Neural crest cell (in vitro differentiated cells): Measurements from ENCODE around the gene DCUN1D5. TPM values are rescaled to one million over a fixed set of nuclear protein-coding genes. Genes with fewer than 3 reads are reported as not detected.

Experiments
- DNase-seq: peaks from one replicate; pipeline ENCODE4 v3.0.0; 2021; ENCODE audit warnings: low read depth, mixed read lengths, low spot score
- H3K27ac Mint-ChIP-seq: one replicate; pipeline ENCODE4 v1.8.0; 2021; ENCODE audit warnings: mild to moderate bottlenecking, mixed read lengths; ENCODE audit not compliant: unreplicated experiment
- H3K27me3 Mint-ChIP-seq: 2 replicates; pipeline ENCODE4 v1.8.0; 2021; ENCODE audit warnings: low read depth, mild to moderate bottlenecking, mixed read lengths
- H3K36me3 Mint-ChIP-seq: 2 replicates; pipeline ENCODE4 v1.8.0; 2021; ENCODE audit warnings: low read depth, mild to moderate bottlenecking, mixed read lengths
- H3K4me1 Mint-ChIP-seq: 2 replicates; pipeline ENCODE4 v1.8.0; 2021; ENCODE audit warnings: mixed read lengths
- H3K4me3 Mint-ChIP-seq: one replicate; pipeline ENCODE4 v1.8.0; 2021; ENCODE audit warnings: mild to moderate bottlenecking, mixed read lengths
- H3K9me3 Mint-ChIP-seq: 2 replicates; pipeline ENCODE4 v1.8.0; 2021; ENCODE audit warnings: mixed read lengths
- total RNA-seq: library from RNA; stranded (reverse); gene quantifications from 2 replicates; pipeline ENCODE4 v1.2.1, GENCODE V29; 2021
- TF ChIP-seq, protein P1 (sequence below): fragments of 200-600 bp; sonication (generic); conservative IDR thresholded peaks from 2 replicates; pipeline ENCODE4 v1.5.0; 2021; ENCODE audit warnings: antibody characterized with exemption, mild to moderate bottlenecking

DCUN1D5 gene
- total RNA-seq, 1 donor from 2014 or later = 39.1 TPM

DNA sequence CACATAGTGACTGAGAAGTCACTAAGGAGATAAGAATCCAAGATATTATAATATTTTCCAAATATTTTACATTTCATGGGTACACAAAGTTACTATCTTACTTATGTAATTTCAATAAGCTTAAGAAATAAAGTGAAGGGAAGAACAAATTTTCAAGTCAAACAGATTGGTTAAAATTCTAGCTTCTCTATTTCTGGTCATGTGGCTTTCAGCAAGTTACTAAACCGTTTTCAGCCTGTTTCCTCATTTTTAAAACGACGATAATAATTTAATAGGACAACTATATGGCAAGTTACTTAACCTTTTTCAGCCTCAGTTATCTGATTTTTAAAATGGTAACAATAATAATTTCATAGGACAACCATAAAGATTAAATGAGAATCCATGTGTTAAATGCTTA, 15.6 kb downstream of the DCUN1D5 start:
- no peaks in the 10 kb centered on the region for H3K9me3 Mint-ChIP-seq
- no peak overlapping the region for H3K27ac Mint-ChIP-seq
- peaks cover 34% of the 10 kb centered on the region for H3K36me3 Mint-ChIP-seq
- TF ChIP-seq, protein P1, sequence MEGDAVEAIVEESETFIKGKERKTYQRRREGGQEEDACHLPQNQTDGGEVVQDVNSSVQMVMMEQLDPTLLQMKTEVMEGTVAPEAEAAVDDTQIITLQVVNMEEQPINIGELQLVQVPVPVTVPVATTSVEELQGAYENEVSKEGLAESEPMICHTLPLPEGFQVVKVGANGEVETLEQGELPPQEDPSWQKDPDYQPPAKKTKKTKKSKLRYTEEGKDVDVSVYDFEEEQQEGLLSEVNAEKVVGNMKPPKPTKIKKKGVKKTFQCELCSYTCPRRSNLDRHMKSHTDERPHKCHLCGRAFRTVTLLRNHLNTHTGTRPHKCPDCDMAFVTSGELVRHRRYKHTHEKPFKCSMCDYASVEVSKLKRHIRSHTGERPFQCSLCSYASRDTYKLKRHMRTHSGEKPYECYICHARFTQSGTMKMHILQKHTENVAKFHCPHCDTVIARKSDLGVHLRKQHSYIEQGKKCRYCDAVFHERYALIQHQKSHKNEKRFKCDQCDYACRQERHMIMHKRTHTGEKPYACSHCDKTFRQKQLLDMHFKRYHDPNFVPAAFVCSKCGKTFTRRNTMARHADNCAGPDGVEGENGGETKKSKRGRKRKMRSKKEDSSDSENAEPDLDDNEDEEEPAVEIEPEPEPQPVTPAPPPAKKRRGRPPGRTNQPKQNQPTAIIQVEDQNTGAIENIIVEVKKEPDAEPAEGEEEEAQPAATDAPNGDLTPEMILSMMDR = no peak
- no peaks in the 10 kb centered on the region for H3K27me3 Mint-ChIP-seq
- no peak overlapping the region for H3K4me3 Mint-ChIP-seq
- no peak for DNase-seq
- no peaks in the 10 kb centered on the region for H3K4me1 Mint-ChIP-seq

DNA sequence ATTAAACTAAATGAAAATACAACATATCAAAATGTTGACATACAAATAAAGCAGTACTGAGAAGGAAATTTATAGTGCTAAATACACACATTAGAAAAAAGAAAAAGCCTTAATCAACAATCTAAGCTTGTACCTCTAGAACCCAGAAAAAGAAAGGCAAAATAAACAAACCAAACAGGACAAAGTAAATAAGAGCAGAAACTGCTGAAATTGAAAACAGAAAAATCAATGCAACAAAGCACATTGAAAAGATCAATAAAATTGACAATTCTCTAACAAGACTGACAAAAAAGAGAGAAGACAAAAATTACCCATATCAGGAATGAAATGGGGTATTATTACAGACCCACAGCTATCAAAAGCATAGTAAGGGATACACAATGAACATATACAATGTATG, 21.0 kb downstream of the DCUN1D5 start:
- TF ChIP-seq, protein P1 = no peak
- H3K9me3 Mint-ChIP-seq = no peaks in the 10 kb centered on the region
- no peak overlapping the region for H3K27ac Mint-ChIP-seq
- peaks cover 31% of the 10 kb centered on the region for H3K36me3 Mint-ChIP-seq
- DNase-seq = no peak
- no peaks in the 10 kb centered on the region for H3K27me3 Mint-ChIP-seq
- H3K4me1 Mint-ChIP-seq = peaks cover 5% of the 10 kb centered on the region
- H3K4me3 Mint-ChIP-seq = no peak overlapping the region

DNA sequence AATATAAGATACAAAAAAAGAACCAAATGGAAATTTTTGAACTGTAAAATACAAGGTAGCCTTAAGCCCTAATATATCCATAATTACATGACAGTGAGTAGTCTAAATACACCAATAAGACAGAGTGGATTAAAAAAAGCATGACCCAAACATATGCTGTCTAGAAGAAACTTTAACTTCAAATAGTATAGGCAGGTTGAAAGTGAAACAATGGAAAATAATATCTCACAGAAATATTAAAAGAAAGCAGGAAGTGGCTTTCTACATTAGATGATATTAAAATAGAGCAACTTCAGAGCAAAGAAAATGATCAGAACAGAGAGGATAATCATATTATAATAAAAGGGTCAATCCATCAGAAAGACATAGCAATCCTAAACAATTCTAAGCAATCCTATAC, 21.8 kb downstream of the DCUN1D5 start:
- Mint-ChIP-seq H3K4me3 (no peak overlapping the region), H3K27me3 (no peaks in the 10 kb centered on the region), H3K4me1 (peaks cover 5% of the 10 kb centered on the region), H3K9me3 (no peaks in the 10 kb centered on the region), H3K27ac (no peak overlapping the region), H3K36me3 (peaks cover 29% of the 10 kb centered on the region)
- TF ChIP-seq, protein P1 = no peak
- no peak for DNase-seq

DNA sequence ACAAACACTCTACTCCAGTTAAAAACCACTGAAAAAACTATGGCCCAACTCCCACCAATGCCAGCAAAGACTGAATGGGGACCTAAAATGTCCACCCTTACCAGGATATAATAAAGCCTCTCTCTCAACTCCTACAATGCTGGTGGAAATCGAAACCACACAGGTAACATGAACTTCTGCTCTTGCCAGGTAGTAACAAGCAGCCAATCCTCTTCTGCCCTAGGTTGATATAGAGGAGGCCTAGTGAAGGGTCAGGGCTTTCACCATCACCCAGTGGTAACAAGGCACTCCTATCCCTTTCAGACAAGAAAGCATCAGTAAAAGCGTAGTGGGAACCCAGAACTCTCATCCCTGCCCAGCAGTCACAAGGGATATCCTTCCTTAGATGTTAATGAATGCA, 22.6 kb downstream of the DCUN1D5 start:
- Mint-ChIP-seq H3K4me3 (no peak overlapping the region), H3K27me3 (no peaks in the 10 kb centered on the region), H3K36me3 (peaks cover 24% of the 10 kb centered on the region), H3K9me3 (no peaks in the 10 kb centered on the region), H3K27ac (peak overlapping the region; percentile 90), H3K4me1 (peaks cover 5% of the 10 kb centered on the region)
- TF ChIP-seq, protein P1 = no peak
- no peak for DNase-seq

DNA sequence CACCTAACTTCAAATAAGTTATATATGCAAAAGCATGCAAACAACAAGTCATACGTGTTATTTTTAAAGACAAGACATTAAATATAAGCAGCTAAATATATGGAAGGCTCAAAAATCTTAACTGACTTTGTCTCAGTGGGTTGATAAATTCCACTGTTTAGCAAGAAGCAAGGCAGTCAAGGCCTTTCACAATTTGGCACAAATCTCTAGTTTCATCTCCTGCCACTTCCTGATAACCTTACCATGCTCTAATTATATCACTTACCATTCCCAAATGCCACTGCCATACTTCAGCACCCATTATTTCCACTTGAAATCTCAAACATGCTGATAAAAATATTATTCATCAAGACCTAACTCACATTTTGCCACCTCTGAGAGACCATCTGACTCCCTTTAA, 24.8 kb downstream of the DCUN1D5 start:
- Mint-ChIP-seq H3K4me1 (peaks cover 5% of the 10 kb centered on the region), H3K4me3 (no peak overlapping the region), H3K9me3 (no peaks in the 10 kb centered on the region), H3K27me3 (no peaks in the 10 kb centered on the region), H3K36me3 (peaks cover 15% of the 10 kb centered on the region), H3K27ac (no peak overlapping the region)
- TF ChIP-seq, protein P1 = no peak
- DNase-seq = no peak

DNA sequence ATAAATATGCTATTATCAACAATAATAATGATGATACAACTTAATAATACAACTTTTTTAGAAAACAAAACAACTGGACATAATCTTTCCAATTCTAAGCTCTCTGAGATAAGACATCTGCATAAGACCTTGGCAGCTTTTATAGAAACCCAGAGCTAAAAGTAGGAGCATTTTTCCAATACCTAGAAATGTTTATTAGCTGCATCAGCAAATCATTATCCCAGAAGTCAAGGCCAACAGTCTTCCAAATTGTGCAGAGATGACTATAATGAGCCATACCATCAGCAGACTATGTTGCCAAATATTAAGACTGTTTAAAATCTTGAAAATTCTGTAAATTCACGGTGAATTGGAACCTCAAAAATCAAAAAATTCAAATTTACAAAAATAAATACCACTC, 30.3 kb downstream of the DCUN1D5 start:
- DNase-seq = no peak
- no peaks in the 10 kb centered on the region for H3K9me3 Mint-ChIP-seq
- no peaks in the 10 kb centered on the region for H3K4me1 Mint-ChIP-seq
- H3K27ac Mint-ChIP-seq = no peak overlapping the region
- no peaks in the 10 kb centered on the region for H3K27me3 Mint-ChIP-seq
- TF ChIP-seq, protein P1 = no peak
- H3K4me3 Mint-ChIP-seq = no peak overlapping the region
- H3K36me3 Mint-ChIP-seq = no peaks in the 10 kb centered on the region
